Vagina (tissue), 2 donors: Measurements from ENCODE around the gene ATXN10.

Source experiments
- POLR2AphosphoS5 ChIP-seq, 2 donors: sonication (generic); formaldehyde crosslinking; IDR thresholded peaks; one replicate each; pipeline ENCODE4 v1.9.0; 2017; ENCODE audit warnings: antibody characterized with exemption in 2 of 2, mild to moderate bottlenecking in 2 of 2, low read depth in 1 of 2; ENCODE audit not compliant: insufficient read depth in 1 of 2
- TF ChIP-seq, protein P1 (sequence below), 3 experiments: fragments of 450-650 bp in 2 of 3; fragments of 200-600 bp in 1 of 3; sonication (generic) in 1 of 3; IDR thresholded peaks; one replicate each; pipeline ENCODE4 v1.5.1; 2017 to 2019; ENCODE audit warnings: antibody characterized with exemption in 3 of 3, mild to moderate bottlenecking in 2 of 3, moderate library complexity in 2 of 3

DNA sequence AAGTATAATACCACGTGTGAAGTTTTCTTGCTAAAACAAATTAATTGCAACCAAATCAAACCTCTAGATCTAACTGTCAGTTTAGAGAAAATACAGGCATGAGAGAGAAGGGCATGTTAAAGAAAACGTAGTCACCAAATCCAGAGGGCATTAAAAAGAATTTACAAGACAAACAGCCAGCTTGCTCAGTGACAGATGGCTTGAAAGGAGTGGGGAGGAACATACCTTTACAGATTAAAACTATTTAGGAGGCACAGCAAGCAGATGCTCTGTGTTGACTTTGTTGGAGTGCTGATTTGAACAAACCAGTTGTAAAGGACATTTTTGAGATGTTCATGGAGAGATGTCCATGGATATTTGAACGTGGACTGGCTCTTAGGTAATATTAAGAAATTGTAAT lies 96.9 kb downstream of the ATXN10 start:
- TF ChIP-seq POLR2AphosphoS5 (IDR thresholded peaks at IDR 0.05; ENCODE audit: insufficient read depth in 1 of 2, low read depth in 1 of 2) = no peak
- TF ChIP-seq, protein P1, sequence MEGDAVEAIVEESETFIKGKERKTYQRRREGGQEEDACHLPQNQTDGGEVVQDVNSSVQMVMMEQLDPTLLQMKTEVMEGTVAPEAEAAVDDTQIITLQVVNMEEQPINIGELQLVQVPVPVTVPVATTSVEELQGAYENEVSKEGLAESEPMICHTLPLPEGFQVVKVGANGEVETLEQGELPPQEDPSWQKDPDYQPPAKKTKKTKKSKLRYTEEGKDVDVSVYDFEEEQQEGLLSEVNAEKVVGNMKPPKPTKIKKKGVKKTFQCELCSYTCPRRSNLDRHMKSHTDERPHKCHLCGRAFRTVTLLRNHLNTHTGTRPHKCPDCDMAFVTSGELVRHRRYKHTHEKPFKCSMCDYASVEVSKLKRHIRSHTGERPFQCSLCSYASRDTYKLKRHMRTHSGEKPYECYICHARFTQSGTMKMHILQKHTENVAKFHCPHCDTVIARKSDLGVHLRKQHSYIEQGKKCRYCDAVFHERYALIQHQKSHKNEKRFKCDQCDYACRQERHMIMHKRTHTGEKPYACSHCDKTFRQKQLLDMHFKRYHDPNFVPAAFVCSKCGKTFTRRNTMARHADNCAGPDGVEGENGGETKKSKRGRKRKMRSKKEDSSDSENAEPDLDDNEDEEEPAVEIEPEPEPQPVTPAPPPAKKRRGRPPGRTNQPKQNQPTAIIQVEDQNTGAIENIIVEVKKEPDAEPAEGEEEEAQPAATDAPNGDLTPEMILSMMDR (IDR thresholded peaks at IDR 0.05) = no peak
